Myocyte (in vitro differentiated cells): Measurements from ENCODE around the gene HMCN2. TPM values are rescaled to one million over a fixed set of nuclear protein-coding genes. Genes with fewer than 3 reads are reported as not detected.

Experiments used
- DNase-seq: peaks from one replicate; pipeline ENCODE4 v3.0.0-alpha.2; 2012; ENCODE audit warnings: low read depth
- total RNA-seq: library from RNA; depleted of rRNA; stranded (reverse); fragments of >200 nt; gene quantifications from 2 replicates; pipeline ENCODE4 v1.2.3, GENCODE V29; 2014

HMCN2 gene
- total RNA-seq, 1 donor from 2014 or later, result 0.13 TPM

DNA sequence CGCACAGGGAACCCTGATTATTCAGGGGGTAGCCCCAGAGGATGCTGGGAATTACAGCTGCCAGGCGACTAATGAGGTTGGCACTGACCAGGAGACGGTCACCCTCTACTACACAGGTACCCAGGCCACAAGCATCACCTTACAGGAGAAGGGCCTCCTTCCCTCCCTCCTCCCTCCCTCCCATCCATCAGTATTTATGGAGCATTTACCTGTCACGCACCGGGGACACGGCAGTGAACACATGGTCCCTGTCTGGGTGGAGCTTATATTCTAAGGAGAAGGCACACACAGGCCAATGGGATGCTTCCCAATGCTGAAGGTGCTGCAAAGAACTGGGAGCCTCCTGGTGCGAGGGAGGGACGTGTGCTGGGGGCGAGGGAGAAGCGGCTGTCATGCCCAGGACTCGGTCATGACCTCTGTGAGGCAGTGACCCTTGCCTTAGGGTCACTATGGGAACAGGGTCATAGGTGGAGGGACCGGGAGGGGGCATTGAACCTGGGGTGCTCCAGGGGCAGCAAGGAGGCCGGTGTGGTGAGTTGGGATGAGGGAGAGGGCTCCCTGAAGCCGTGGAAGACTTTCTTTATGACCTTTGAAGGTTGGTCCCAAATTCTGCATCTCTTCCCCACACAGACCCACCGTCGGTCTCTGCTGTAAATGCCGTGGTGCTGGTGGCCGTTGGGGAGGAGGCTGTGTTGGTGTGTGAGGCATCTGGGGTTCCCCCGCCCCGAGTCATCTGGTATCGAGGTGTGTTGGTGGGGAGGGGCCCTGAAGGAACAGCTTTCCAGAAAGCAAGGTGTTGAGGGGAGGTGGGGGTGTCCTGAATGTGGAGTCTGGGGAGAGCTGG, 41.5 kb downstream of the HMCN2 start:
- no peak for DNase-seq

DNA sequence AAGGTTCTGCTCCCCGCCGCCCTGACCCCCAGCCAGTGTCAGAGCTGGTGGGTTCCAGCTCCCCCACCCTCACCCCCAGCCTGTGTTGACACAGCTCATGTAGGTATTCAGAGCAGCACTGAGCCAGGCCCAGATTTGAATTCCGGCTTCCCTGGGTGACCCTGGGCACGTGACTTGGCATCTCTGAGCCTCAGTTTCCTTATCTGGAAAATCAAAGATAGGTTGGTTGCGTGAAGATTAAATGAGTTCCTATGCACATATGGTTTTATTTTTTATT, 42.0 kb downstream of the HMCN2 start:
- no peak for DNase-seq

DNA sequence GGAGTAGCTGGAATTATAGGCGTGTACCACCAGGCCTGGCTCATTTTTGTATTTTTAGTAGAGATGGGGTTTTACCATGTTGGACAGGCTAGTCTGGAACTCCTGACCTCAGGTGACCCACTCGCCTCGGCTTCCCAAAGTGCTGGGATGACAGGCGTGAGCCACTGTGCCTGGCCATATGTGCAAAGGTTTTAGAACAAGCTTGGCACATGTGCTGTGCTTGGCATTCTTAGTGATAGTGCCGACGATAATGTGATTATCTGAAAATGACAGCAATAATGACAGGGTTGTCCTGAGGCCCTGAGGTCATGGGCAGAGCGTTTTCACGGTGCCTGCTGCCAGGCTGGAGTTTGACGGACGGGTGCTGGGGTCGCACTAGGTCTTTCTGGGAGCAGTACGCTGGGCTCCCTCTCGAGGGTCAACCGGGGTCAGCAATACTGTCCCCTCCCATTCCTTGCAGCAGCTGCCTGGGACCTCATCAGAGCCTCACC, 42.6 kb downstream of the HMCN2 start:
- DNase-seq, result no peak

DNA sequence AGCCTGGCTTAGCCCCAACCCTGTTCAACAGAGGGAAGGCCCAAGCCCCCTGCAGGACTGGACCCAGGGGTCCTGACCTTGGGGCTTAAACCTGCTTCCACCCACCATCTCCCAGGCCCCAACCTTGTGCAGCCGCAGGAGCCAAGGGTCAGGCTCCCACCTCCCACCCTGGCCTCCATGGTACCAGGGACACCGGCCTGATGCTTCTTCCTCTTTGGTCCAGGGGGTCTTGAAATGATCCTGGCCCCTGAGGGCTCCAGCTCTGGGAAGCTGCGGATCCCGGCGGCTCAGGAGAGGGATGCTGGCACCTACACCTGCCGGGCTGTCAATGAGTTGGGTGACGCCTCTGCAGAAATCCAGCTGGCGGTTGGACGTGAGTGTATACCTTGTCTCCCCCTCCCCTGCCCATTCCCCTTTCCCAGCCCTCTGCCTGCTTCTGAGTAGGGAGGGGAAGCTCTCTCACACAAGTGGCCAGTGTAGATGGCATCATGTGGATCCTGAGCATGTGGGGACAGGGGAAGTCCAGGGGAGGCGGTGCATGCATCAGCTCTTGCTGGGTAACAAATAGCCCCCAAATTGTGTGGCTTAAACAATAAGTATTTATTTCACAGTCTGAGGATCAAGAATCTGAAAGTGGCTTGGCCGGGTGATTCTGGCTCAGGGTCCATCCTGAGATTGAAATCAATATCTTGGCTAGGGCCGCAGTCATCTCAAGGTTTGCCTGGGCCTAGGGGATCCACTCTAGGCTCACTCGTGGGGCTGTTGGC, 44.3 kb downstream of the HMCN2 start:
- DNase-seq, result no peak

DNA sequence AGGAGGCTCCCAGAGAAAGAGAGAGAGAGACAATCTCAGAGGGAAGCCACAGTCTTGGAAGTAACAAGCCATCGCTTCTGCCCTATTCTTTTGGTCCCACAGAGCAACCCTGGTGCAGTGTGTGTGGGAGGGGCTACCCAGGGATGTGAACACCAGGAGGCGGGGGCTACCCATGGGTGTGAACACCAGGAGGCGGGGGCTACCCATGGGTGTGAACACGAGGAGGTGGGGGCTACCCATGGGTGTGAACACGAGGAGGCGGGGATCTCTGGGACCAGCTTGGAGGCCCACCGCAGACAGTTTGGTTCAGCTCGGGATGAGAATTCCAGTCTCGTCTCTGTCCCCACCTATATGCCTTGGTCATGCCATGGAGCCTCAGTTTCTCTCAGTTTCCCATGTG, 44.9 kb downstream of the HMCN2 start:
- DNase-seq, result no peak

DNA sequence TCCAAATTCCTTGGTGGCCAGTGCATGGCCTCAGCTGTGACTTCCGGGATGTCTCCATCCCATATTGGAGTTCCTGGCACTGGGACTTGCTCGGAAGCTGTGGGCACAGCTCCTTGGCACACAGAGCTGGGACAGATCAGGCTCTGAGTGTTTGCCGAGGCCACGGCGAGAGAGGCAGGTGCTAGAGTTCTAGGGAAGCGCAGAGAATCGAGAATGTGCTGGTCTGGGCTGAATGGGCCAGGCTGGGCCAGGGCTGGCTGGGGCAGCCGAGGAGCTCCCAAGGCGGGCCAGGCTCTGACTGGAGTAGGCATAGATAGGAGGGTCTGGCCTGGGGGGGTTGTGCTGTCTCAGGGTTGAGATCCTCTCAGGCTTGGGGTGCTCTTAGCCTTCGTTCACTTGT, 45.4 kb downstream of the HMCN2 start:
- DNase-seq, result no peak

DNA sequence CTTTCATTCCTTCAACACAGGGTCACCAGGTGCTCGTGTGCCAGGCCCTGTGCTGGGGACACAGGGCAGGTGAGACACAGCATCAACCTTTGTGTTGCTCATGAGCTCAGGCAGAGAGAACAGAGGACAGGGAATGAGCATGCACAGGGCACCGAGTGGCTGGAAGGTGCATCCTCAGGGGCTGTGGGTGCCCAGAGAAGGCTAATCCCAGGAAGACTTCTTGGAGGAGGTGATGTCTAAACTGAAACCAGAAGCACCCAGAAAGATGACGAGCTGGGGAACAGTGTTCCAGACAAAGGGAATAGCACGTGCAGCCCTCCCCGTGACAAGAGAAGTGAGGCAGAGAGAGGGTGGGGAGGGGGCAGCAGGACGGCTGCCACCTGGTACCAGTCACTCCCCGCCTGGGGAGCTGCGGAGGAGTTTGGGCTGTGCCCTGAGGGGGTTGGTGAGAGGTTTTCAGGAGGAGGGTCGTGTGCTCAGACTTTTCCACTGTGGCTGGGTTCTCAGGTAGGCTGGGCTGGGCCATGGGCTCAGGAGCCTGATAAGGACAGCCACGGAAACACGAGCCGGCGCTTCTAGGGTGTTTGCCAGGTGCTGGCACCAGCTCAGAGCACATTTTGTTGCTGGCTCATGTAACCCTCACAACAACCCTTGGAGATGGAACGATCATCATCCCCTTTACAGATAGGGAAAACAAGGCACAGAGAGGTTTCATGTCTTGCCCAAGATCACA, 46.0 kb downstream of the HMCN2 start:
- DNase-seq, result no peak

DNA sequence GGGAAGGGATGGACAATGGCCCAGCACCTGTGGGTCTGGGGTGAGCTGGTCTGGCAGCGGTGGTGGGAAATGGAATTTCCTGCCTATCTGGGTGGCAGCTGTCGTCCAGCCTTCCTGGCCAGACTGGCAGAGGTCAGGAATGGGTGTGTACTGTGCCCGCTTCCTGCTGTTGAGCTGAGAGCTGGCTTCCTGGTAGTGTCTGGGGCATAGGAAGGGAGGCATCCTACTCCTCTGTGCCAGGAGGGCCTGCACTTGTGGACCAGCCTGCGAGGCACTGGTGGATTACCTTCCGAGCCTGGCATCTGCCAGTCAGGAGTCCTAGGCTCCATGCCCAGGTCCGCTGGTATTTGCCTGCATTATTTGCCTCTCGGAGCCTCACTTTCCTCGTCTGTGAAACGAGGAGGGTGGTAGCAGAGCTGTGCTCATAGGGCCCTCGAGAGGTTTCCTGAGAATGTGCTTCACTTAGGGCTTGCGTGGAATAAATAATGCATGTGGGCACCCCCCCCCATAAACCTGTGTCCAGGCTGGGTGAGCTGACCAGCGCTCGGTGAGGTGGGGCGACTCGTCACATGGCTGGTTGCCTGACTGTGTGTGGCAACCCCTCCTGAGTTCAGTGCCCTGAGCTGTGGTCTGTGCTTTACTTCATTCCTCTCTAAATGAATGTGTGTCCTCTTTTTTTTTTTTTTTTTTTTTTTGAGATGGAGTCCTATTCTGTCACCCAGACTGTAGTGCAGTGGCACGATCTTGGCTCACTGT, 47.7 kb downstream of the HMCN2 start:
- DNase-seq, result peak; percentile 90

DNA sequence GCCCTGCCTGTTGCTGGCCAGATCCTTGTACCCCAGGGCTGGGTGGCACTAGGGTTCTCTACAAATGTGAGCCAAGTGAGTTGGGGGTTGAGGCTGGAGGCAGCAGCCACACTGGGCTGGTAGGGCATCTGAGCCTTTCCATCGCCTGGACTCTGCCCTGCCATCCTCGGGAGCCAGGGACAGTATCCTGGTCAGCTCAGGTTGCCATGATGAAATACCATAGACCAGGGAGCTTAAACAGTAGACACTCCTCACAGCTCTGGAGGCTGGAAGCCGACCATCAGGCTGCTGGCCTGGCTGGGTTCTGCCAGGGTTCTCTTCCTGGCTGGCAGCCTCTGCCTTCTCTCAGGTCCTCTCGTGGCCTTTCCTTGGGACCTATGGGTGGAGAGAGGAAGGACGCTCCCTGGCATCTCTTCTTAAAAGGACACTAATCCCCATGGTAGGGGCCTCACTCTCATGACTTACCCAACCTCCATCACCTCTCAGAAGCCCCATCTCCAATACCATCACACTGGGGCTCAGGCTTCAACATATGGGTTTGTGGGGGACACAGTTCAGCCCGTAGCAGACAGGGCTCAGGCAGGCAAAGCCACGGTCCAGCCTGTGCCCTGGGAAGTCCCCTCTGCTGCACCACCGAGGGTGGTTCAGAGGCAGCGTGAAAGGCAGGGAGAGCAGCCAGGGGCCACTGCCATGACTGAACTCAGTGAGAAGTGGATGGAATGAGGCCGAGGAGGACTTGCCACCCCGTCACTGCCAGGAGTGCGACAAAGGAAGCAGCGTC, 50.1 kb downstream of the HMCN2 start:
- DNase-seq, result no peak

DNA sequence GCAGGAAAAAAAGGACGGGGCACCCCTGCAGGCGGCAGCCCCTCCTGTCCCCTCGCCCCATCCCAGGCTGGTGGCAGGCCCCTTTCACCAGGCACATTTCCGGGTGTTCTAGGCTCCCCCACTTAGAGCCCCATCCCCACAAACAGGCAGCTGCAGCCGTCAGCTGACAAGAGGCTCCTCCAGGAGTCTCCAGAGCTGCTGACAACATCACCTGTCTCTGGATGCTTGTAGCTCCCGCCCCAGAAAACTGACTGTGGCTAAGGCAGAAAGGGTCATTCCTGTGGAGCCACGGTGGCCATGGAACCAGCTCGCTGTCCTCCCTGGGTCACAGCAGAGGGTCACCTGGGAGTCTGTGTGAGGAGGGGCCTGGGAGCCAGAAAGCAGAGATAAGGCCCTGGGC, 50.9 kb downstream of the HMCN2 start:
- no peak for DNase-seq

DNA sequence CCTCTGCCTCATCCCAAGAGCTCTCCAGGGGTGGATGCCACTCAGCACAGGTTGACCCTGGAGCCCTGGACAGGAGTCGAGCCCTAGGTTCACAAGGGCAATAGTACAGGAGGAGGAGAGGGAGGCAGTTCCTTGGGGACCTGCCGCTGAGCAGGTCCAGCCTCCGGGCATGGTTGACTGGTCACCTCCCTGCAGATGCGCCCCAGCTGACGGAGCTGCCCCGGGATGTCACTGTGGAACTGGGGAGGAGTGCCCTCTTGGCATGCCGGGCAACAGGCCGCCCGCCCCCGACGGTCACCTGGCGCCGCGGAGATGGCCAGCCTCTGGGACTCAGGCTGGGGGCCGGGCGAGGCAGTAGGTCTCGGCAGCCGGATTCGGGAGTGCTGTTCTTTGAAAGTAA, 53.7 kb downstream of the HMCN2 start:
- no peak for DNase-seq

DNA sequence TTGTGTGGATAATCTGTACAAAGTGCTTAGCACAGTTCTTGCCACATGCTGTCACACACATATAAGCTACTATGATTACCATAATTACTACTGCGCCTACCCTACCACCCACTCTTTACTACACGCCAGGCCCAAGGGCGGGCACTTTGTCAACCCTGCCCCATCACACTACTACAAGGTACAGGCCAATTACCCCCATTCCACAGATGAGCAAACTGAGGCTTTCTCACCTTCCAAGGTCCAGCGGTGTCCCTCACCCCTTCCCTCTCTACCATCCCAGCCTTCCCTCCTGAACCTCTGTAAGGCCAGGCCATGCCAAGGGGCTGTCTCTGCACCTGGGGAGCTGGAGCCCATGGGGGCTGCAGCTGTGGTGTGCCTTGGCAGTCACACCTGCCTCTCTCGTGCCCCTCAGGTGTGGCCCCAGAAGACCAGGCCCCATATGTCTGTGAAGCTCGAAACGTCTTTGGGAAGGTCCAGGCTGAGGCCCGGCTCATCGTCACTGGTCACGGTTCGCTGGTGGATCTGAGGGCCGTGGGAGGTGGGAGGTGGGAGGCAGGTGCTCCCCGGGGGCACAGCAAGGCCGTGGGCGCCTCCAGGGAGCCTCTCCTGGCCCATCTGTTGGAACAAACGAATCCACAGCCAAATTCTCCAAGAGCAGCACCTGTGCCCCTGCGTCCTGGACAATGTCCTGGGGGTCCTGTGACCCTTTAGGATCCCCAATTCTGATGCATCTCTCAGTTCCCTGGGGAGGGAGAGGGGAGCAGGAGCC, 54.6 kb downstream of the HMCN2 start:
- no peak for DNase-seq

DNA sequence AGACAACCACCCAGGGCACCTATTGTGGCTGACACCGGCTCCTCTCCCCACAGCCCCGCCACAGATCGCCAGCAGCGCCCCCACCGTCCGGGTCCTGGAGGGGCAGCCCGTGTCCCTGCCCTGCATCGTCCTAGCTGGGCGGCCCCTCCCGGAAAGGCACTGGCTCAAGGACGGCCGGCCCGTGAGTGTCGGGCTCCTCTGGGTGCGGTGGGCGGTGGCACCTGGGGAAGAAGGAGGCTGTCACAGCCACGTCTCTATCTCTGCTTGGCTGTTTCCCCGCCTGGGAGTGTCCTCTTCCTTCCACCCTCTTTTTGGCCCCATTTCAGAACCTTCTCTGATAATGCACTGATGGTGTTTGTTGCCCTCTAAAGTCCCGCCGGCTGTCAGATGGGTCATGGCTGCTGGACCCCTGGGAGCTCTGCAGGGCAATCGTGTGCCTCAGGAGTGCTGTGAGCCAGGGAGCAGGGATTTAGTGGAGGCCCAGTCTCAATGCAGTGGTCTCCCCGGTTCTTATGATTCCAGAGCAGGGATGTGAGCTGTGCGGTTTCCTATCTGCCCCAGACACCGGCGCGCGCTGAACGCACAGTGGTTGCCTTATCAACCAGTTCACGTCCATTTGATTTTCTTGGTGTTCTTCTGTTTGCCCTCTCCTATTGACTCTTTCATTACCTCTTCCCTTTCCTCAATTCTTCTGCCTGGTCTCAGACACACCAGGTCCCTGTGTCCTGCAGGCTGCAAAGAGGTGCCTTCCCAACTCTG, 55.3 kb downstream of the HMCN2 start:
- DNase-seq, result no peak

DNA sequence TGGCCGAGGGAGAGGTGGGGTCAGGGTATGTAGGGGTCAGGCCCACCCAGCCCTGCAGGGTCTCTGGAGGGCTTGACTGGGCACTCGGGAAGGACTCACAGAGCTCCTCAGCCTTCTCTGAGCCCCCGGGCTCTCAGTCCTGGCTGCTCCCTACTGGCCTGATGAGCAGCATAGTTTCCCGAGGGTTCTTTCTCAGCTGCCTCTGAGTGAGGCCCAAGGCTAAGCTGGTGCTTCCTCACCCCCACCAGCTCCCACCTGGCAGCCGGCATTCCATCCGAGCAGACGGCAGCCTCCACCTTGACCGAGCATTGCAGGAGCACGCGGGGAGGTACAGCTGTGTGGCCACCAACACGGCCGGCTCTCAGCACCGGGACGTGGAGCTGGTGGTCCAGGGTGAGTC, 56.0 kb downstream of the HMCN2 start:
- DNase-seq, result no peak

DNA sequence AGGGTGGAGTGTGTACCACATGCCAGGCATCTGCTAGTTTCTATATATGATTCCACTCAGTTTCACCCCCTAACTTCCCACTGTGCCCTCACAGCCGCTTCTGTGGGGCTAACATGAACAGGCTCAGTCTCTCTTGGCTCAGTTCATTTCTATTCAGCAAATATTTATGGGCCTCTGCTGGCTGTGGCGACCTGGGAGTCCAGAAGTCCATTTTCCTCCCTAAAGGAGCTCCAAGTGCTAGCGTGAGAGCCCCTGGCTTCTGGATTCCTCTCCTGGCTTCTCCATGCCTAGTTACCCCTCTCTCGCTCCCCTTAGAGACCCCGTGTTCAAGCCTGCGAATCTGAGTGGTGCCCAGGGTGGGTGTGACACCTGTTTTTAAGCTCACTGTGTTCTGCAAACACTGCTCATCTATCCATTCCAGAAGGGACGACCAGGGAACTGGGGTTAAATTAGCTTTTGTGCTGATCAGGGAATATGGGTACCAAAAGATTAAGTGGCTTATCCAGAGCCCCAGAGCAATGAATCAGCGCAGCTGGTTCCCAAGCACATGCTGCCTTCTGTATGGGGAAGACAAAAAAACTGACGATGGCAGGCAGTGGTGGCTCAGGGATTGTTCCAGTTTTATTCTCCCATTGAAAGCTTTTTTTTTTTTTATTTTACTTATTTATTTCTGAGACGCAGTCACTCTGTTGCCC, 57.6 kb downstream of the HMCN2 start:
- peak; percentile 48 for DNase-seq

DNA sequence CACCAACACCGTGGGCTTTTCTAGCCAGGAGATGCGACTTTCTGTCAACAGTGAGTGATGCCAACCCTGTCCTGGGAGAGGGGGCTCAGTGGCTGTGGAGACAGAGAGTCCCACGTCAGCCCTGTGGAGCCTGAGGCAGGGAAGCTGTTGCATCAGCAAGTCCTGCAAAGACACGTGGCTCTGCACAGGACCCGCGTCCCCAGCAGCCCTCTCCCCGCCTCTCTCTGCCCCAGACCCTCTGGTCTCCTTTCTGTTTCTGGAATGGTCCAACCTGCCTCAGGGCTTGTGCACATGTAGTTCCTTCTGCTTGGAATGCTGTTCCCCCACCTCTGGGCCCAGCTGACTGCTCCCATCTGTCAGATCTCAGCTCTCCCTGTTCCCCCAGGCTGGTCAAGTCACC, 60.4 kb downstream of the HMCN2 start:
- no peak for DNase-seq

DNA sequence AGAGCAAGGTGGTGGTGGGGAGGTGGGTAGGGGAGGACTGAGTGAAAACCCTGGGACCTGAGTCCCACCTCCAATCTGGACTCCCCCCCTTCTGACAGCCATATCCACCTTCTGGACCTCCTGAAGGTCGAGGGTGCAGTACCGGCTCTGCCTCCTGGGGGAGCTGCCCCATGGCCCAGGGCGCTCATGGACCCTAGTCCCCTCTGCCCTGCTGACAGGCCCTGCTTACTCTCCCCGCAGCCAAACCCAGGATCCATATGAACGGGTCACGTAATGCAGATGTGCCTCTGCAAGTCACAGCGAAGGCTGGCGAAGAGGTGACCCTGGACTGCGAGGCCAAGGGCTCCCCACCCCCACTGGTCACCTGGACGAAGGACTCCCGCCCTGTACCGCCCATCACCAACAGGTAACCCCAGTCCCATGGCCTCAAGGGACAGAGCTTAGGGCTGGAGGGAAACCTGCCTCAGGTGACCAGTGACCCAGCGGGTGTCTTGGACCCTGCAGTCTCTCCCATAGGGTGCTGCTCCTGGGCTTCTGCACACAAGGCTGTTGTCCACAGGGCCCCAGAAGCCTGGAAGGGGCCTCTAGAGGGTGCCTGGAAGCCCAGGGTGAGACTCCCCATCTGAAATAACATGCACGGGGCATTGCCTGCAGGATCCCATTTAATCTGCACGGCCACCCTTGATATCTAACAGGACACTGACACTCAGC, 61.7 kb downstream of the HMCN2 start:
- DNase-seq, result no peak
